H1 (cell line): ENCODE results near the gene MYO15A. TPM values are rescaled to one million over a fixed set of nuclear protein-coding genes. Genes with fewer than 3 reads are reported as not detected.

Experiments used
- CTCF ChIA-PET: fragments of 300-600 bp; sonication (Branson Sonifier 250); formaldehyde crosslinking; loops from one replicate; lab custom pipeline; 2021; ENCODE audit not compliant: partially characterized antibody; lab: Charles Lee
- POLR2A ChIA-PET: fragments of 300-600 bp; sonication (Branson Sonifier 250); formaldehyde crosslinking; loops from one replicate; lab custom pipeline; 2021; ENCODE audit warnings: inconsistent platforms; ENCODE audit not compliant: partially characterized antibody; lab: Charles Lee
- DNase-seq, 2 experiments: peaks; one replicate each; pipeline versions ENCODE4 v3.0.0 to v3.0.0-alpha.2; 2010 to 2022; ENCODE audit warnings: low spot score in 2 of 2, low read depth in 1 of 2, mixed read lengths in 1 of 2
- FAIRE-seq: peaks from 2 replicates; lab custom pipeline; 2011; peaks lifted over from hg19 to GRCh38; lab: Jason Lieb, UNC
- H2AFZ ChIP-seq: 2 replicates; pipeline ENCODE4 v1.8.1; 2012; ENCODE audit warnings: low read length, inconsistent platforms
- H2AK5ac ChIP-seq: 2 replicates; pipeline ENCODE4 v1.6.1; 2013; ENCODE audit warnings: low read depth, low read length
- H2BK120ac ChIP-seq: replicated peaks from 2 replicates; pipeline ENCODE3; 2013; ENCODE audit warnings: low read depth, low read length, inconsistent platforms
- H2BK12ac ChIP-seq: 2 replicates; pipeline ENCODE4 v1.6.1; 2013; ENCODE audit warnings: low read depth, low read length
- H2BK15ac ChIP-seq: 2 replicates; pipeline ENCODE4 v1.6.1; 2013; ENCODE audit warnings: low read length
- H2BK20ac ChIP-seq: 2 replicates; pipeline ENCODE4 v1.6.1; 2013; ENCODE audit warnings: low read length
- H2BK5ac ChIP-seq: 2 replicates; pipeline ENCODE4 v1.6.1; 2013; ENCODE audit warnings: low read depth, low read length
- H3K14ac ChIP-seq: 2 replicates; pipeline ENCODE4 v1.6.1; 2013; ENCODE audit warnings: inconsistent platforms; ENCODE audit not compliant: insufficient read length
- H3K18ac ChIP-seq: 2 replicates; pipeline ENCODE4 v1.6.1; 2013; ENCODE audit warnings: low read length; ENCODE audit errors: extremely low read depth
- H3K23ac ChIP-seq: 2 replicates; pipeline ENCODE4 v1.6.1; 2013; ENCODE audit warnings: inconsistent platforms; ENCODE audit not compliant: insufficient read length
- H3K23me2 ChIP-seq: 2 replicates; pipeline ENCODE4 v1.6.1; 2013; ENCODE audit warnings: low read depth, low read length
- H3K27ac ChIP-seq: 2 replicates; pipeline ENCODE4 v1.6.1; 2011; ENCODE audit warnings: low read depth, low read length, inconsistent platforms
- H3K27me3 ChIP-seq, 4 experiments: replicated peaks in 1 of 4; 1 replicate in 1 of 4; 2 replicates in 3 of 4; pipeline versions ENCODE4 v1.6.1 to v1.8.1; 2011 to 2013; ENCODE audit warnings: low read length in 3 of 4, mild to moderate bottlenecking in 3 of 4, inconsistent platforms in 2 of 4, mixed read lengths in 2 of 4, moderate library complexity in 1 of 4; ENCODE audit not compliant: control insufficient read depth in 3 of 4, insufficient read depth in 3 of 4; ENCODE audit errors: extremely low read depth in 1 of 4
- H3K36me3 ChIP-seq, 4 experiments: 2 replicates each; pipeline versions ENCODE4 v1.6.1 to v1.8.1; 2011 to 2013; ENCODE audit warnings: mild to moderate bottlenecking in 4 of 4, low read length in 3 of 4, moderate library complexity in 2 of 4, control low read depth in 1 of 4, inconsistent platforms in 1 of 4; ENCODE audit not compliant: insufficient read depth in 4 of 4, control insufficient read depth in 2 of 4
- H3K4ac ChIP-seq: replicated peaks from 2 replicates; pipeline ENCODE3; 2013; ENCODE audit warnings: low read length, low read depth, mixed read lengths, inconsistent platforms; ENCODE audit not compliant: insufficient read length
- H3K4me1 ChIP-seq, 4 experiments: replicated peaks in 1 of 4; 1 replicate in 1 of 4; 2 replicates in 3 of 4; pipeline versions ENCODE4 v1.6.1 to v1.8.1; 2011 to 2013; ENCODE audit warnings: low read length in 3 of 4, inconsistent platforms in 2 of 4, mixed read lengths in 1 of 4; ENCODE audit not compliant: insufficient read depth in 4 of 4, control insufficient read depth in 3 of 4
- H3K4me2 ChIP-seq, 2 experiments: 2 replicates each; pipeline versions ENCODE4 v1.6.1 to v1.8.1; 2011 to 2013; ENCODE audit warnings: low read depth in 2 of 2, low read length in 2 of 2, control low read depth in 1 of 2, inconsistent platforms in 1 of 2, mild to moderate bottlenecking in 1 of 2; ENCODE audit not compliant: insufficient read depth in 1 of 2
- H3K4me3 ChIP-seq, 4 experiments: fragments of 200-600, 300-600 bp in 1 of 4; sonication (generic), shearing (Covaris generic), sonication (Bioruptor Twin) in 1 of 4; 2 replicates each; pipeline versions ENCODE4 v1.5.1 to v1.8.1; 2011 to 2016; ENCODE audit warnings: low read length in 4 of 4, low read depth in 3 of 4, control low read depth in 2 of 4, inconsistent platforms in 2 of 4, mild to moderate bottlenecking in 2 of 4, mixed read lengths in 1 of 4, moderate library complexity in 1 of 4; ENCODE audit not compliant: insufficient read depth in 2 of 4; ENCODE audit errors: extremely low read depth in 1 of 4
- H3K56ac ChIP-seq: replicated peaks from 2 replicates; pipeline ENCODE3; 2013; ENCODE audit warnings: low read depth, mild to moderate bottlenecking, mixed read lengths, low read length, inconsistent platforms; ENCODE audit not compliant: insufficient read length
- H3K79me1 ChIP-seq: 2 replicates; pipeline ENCODE4 v1.6.1; 2013; ENCODE audit warnings: low read depth, low read length, control low read depth
- H3K79me2 ChIP-seq, 2 experiments: 2 replicates each; pipeline versions ENCODE4 v1.6.1 to v1.8.1; 2012 to 2013; ENCODE audit warnings: low read length in 2 of 2, mild to moderate bottlenecking in 2 of 2, inconsistent platforms in 1 of 2; ENCODE audit not compliant: insufficient read depth in 2 of 2, control insufficient read depth in 1 of 2
- H3K9ac ChIP-seq, 4 experiments: replicated peaks in 1 of 4; 1 replicate in 1 of 4; 2 replicates in 3 of 4; pipeline versions ENCODE4 v1.6.1 to v1.8.1; 2011 to 2013; ENCODE audit warnings: low read depth in 3 of 4, low read length in 3 of 4, control low read depth in 2 of 4, mild to moderate bottlenecking in 2 of 4, moderate library complexity in 2 of 4, inconsistent platforms in 1 of 4; ENCODE audit errors: extremely low read depth in 1 of 4
- H3K9me3 ChIP-seq, 2 experiments: 2 replicates each; pipeline versions ENCODE4 v1.6.1 to v1.8.1; 2012 to 2013; ENCODE audit warnings: mild to moderate bottlenecking in 2 of 2, moderate library complexity in 2 of 2, control low read depth in 1 of 2, inconsistent platforms in 1 of 2, low read depth in 1 of 2, low read length in 1 of 2, mixed read lengths in 1 of 2; ENCODE audit not compliant: insufficient read depth in 2 of 2
- H4K20me1 ChIP-seq, 2 experiments: replicated peaks in 1 of 2; 2 replicates each; pipeline versions ENCODE3 to v1.8.1; 2011 to 2013; ENCODE audit warnings: inconsistent platforms in 2 of 2, low read length in 2 of 2, mild to moderate bottlenecking in 1 of 2; ENCODE audit not compliant: insufficient read depth in 2 of 2, control insufficient read depth in 1 of 2
- H4K5ac ChIP-seq: 2 replicates; pipeline ENCODE4 v1.6.1; 2013; ENCODE audit warnings: low read length, low read depth, mixed read lengths, inconsistent platforms; ENCODE audit not compliant: insufficient read length
- H4K8ac ChIP-seq: 2 replicates; pipeline ENCODE4 v1.8.0; 2013; ENCODE audit warnings: mild to moderate bottlenecking, moderate library complexity, low read length, inconsistent platforms; ENCODE audit not compliant: insufficient read depth; ENCODE audit errors: extremely low read depth
- H4K91ac ChIP-seq: replicated peaks from 2 replicates; pipeline ENCODE3; 2013; ENCODE audit warnings: low read length, mixed read lengths, inconsistent platforms; ENCODE audit not compliant: insufficient read length
- CEBPB ChIP-seq: IDR thresholded peaks from 2 replicates; pipeline ENCODE4 v1.6.1; 2012; ENCODE audit warnings: low read depth, low read length
- CHD1 ChIP-seq: IDR thresholded peaks from 2 replicates; pipeline ENCODE4 v1.6.1; 2012; ENCODE audit warnings: low read depth, low read length, improper control_type of control experiment
- FOSL1 ChIP-seq: IDR thresholded peaks from 2 replicates; pipeline ENCODE4 v1.6.1; 2011; ENCODE audit warnings: mild to moderate bottlenecking, low read depth, low read length, moderate library complexity; ENCODE audit not compliant: insufficient read depth
- GTF2F1 ChIP-seq: IDR thresholded peaks from 2 replicates; pipeline ENCODE4 v1.6.1; 2012; ENCODE audit warnings: low read depth, low read length, improper control_type of control experiment, borderline replicate concordance
- SIX5 ChIP-seq: IDR thresholded peaks from 2 replicates; pipeline ENCODE4 v1.6.1; 2011; ENCODE audit warnings: mild to moderate bottlenecking, low read depth, low read length
- SP4 ChIP-seq: IDR thresholded peaks from 2 replicates; pipeline ENCODE4 v1.6.1; 2012; ENCODE audit warnings: low read length, inconsistent platforms
- TAF7 ChIP-seq: optimal IDR thresholded peaks from 2 replicates; pipeline ENCODE3; 2011; ENCODE audit warnings: low read depth, mild to moderate bottlenecking, inconsistent platforms, low read length, moderate library complexity, borderline replicate concordance
- TBP ChIP-seq: IDR thresholded peaks from 2 replicates; pipeline ENCODE4 v1.6.1; 2011; ENCODE audit warnings: low read depth, low read length, improper control_type of control experiment
- WGBS, 2 experiments: shearing (Covaris generic) in 1 of 2; methylation state at CpG; one replicate each; pipeline versions ENCODE4 v1.1.6 to v1.1.7; 2013 to 2015; ENCODE audit warnings: low lambda C conversion rate in 2 of 2, mixed read lengths in 2 of 2, inconsistent platforms in 1 of 2, low coverage in 1 of 2, missing lambda C conversion rate in 1 of 2; ENCODE audit not compliant: insufficient replicate concordance in 2 of 2, insufficient coverage in 1 of 2, insufficient read length in 1 of 2; ENCODE audit errors: extremely low coverage in 1 of 2, missing lambda C conversion rate in 1 of 2; 5-methylcytosine and 5-hydroxymethylcytosine counted together
- polyA plus RNA-seq, 7 experiments: library from polyadenylated mRNA; depleted of rRNA in 3 of 7; stranded (reverse) in 5 of 7; unstranded in 2 of 7; fragments of >200 nt in 5 of 7; fragments of 200-250 nt in 2 of 7; gene quantifications; 1 replicate in 5 of 7; 2 replicates in 1 of 7; 4 replicates in 1 of 7; pipeline versions ENCODE4 v1.2.1 to v1.2.3, GENCODE V29; 2011 to 2013; ENCODE audit warnings: missing spikeins in 2 of 7, mixed read lengths in 2 of 7
- total RNA-seq: library from RNA; stranded (reverse); fragmentation: NEBNext Ultra II Directional; extraction: Animal tissue kit (Norgen Biotek cat#: 25700); gene quantifications from 2 replicates; pipeline ENCODE4 v1.2.1, GENCODE V29; 2021

The MYO15A gene
- total and polyA plus RNA-seq, 2 of the 8 experiments (the other 6 are each of a cell fraction or from before 2014, with no cell fraction given) = 1.6 to 4.2 TPM

GRCh38 chr17:18132711-18133110 is 24.2 kb downstream of the MYO15A start:
- DNase-seq = no peak
- Histone ChIP-seq H2AK5ac (no peak overlapping the region), H2BK12ac (no peak overlapping the region), H3K18ac (no peak overlapping the region), H3K9me3 (no peaks in the 10 kb centered on the region), H3K14ac (no peak overlapping the region), H3K4ac (no peak overlapping the region), H2BK20ac (no peak overlapping the region), H2BK120ac (no peak overlapping the region), H4K8ac (no peak overlapping the region), H3K4me2 (no peak overlapping the region), H3K9ac (no peak overlapping the region), H4K5ac (no peak overlapping the region), H3K56ac (no peak overlapping the region), H2BK5ac (no peak overlapping the region), H2BK15ac (no peak overlapping the region), H3K4me1 (no peaks in the 10 kb centered on the region; a peak in 2 of 7 replicates), H4K20me1 (no peaks in the 10 kb centered on the region), H4K91ac (no peak overlapping the region), H3K23me2 (no peaks in the 10 kb centered on the region), H3K27ac (no peak overlapping the region), H3K79me2 (no peaks in the 10 kb centered on the region), H3K36me3 (no peaks in the 10 kb centered on the region), H3K27me3 (peaks cover 0 to 3% (median 2%) of the 10 kb centered on the region in 4 experiments; a peak in 4 of 7 replicates), H3K4me3 (no peak overlapping the region), H3K23ac (no peak overlapping the region), H3K79me1 (no peaks in the 10 kb centered on the region), H2AFZ (no peak overlapping the region)
- no peak for FAIRE-seq
- 96% methylated on average over 5 of the region's 5 CpGs; no CpG with 5 or more reads in 1 of the 2 experiments for WGBS, 2 experiments
- CTCF ChIA-PET = interaction anchor here (0.6 to 5.6 kb wide), 4 partner anchors 9 to 773 kb away, joined by 3 to 50 read pairs (median 3); no protein-coding TSS in a partner anchor
- POLR2A ChIA-PET = interaction anchor here (1.0 to 1.3 kb wide), 2 partner anchors 23 to 47 kb away, joined by 3 read pairs; no protein-coding TSS in a partner anchor
- TF ChIP-seq GTF2F1 = no peak
- no peak for TF ChIP-seq CEBPB
- no peak for TF ChIP-seq CHD1
- no peak for TF ChIP-seq SP4
- TF ChIP-seq SIX5 = no peak
- TF ChIP-seq TAF7 = no peak
- no peak for TF ChIP-seq TBP
- no peak for TF ChIP-seq FOSL1
